Stimulated activated CD4-positive, alpha-beta T cell treated with anti-CD3 and anti-CD28 coated beads, Interleukin-1b, Interleukin-23, amount 100 ng/mL, for 24 hours (primary cell): ENCODE results near the gene TMEM131.
A peak's percentile ranks its signal among the peaks of the same experiment; 100 is the strongest.

Experiments
- DNase-seq, 4 experiments: peaks; one replicate each; pipeline ENCODE4 v3.0.0-alpha.2; 2020; ENCODE audit warnings: low read depth in 4 of 4, low spot score in 1 of 4

TMEM131 gene

GRCh38 chr2:97742381-97742847 lies 253.3 kb downstream of the TMEM131 start:
- no peak for DNase-seq

- DNase-seq: no peak
These were observed 254.1 kb downstream of the TMEM131 start for GRCh38 chr2:97741686-97742085.

GRCh38 chr2:97741251-97741650 lies 254.5 kb downstream of the TMEM131 start:
- no peak for DNase-seq

GRCh38 chr2:97740590-97741182 lies 255.1 kb downstream of the TMEM131 start:
- DNase-seq: peak in 1 of 4 experiments; percentile 32

- DNase-seq: no peak
These were observed 255.9 kb downstream of the TMEM131 start for GRCh38 chr2:97739893-97740245.

- no peak for DNase-seq
These were observed 256.5 kb downstream of the TMEM131 start for GRCh38 chr2:97739020-97739892.

DNA sequence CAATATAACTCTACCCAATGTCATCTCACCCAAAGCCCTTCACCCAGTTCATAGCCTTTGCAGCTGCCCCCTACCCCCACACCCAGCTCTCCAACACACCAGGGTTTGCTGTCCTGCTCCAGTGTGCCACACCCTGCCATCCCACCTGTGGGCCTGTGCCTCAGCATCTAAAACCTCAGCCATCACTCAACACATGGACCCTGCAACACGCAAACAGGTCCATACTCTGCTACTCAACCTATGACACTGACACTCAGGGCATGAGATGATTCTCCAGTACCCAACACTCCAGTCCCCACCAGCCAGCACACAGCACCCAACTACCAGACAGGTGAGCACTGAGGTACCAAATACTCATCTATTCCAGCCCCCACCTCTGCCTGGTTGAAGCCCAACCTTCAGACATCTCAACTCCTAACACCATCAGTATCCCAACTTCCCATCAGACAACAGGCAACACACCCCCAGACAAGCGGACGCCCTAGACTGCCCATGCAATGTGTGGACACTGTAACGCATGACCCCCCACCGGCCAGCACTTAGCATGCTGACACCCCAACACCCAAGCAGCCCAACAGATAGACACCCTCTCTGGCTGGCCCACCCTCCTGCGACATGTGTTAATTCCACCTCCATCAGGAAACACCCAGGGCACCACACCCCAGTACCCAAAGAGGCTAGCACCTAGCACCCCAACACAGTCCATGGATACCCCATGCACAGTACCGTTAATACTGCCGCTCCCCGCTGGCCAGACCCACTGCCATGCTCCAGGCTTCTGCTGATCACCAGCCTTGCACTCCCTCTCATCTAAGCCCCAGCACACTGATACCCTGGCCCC lies 257.3 kb downstream of the TMEM131 start:
- no peak for DNase-seq

- no peak for DNase-seq
These were observed 258.1 kb downstream of the TMEM131 start for GRCh38 chr2:97737421-97738178.

DNA sequence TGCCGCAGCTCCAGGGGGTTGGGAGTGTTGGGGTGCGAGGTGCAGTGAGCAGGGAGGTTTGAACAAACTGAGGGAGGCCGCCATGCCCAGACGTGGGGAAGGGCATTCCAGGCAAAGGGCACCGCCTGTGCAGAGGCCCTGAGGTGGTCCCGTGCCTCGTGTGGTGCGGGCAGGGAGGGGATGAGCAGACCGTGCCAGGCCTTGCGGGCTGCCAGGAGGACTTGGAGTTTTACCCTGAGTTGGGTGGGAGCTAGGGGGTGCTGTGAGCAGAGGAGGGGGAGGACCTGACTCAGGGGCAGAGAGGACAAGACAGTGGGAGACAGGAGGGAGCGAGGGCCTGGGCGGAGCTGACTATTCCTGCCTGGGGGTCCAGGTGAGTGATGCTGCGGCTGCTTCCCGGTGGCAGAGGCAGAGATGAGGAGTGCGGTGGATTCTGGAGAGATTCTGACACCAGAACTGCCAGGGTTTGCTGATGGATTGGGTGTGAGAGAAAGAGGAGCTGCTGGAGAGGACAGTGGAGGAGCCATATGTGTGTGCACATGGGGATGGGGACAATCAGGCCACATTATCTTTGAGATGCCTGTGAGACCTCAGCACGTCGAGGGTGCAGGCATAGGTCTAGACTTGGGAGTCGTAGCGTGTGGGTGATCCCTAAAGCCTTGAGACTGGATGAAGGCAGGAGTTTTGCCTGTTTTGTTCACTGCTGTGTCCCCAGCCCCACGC lies 259.0 kb downstream of the TMEM131 start:
- no peak for DNase-seq

GRCh38 chr2:97736185-97736584 lies 259.6 kb downstream of the TMEM131 start:
- DNase-seq: no peak

DNA sequence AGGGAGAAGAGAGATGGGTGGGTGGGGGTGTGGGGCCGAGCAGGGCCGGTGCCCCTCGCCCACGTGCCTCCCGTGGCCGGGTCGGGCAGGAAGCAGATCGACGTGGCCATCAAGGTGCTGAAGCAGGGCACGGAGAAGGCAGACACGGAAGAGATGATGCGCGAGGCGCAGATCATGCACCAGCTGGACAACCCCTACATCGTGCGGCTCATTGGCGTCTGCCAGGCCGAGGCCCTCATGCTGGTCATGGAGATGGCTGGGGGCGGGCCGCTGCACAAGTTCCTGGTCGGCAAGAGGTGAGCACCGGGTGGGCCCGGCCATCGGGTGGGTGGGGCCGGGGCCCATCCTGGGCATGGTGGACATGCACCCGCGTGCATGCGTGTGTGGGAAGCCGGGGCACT lies 260.6 kb downstream of the TMEM131 start:
- DNase-seq: no peak

GRCh38 chr2:97734061-97735051 lies 261.4 kb downstream of the TMEM131 start:
- DNase-seq: no peak

DNA sequence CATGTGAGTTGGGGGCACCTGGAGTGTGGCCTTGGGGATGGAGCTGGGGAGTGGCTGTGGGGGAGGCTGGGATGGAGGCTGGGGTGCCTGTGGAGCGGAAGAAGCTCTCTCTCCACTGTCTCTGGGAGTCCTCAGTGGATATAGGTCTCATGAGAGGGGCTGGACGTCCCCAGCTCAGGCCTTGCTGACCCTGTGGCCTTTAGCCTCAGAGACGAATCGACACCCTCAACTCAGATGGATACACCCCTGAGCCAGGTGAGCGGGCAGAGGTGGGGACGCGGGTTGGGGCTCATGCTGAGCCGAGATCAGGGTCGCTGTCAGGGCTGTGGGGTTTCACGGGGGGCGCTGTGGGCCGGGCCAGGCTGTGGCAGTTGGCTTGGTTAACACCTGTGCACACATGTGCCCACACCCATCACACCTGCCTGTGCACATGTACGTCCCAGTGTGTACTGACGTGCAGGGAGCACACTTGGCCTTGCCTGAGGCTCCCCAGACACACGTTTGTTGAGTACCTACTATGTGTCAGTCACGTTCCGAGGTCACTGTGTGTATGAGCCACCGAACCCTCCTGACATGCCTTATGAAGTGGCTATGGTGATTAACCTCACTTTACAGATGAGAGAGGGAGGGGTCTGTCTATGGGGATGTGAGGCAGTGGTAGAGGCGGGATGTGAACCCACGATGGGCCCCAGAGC lies 262.3 kb downstream of the TMEM131 start:
- DNase-seq: no peak

GRCh38 chr2:97732436-97733340 lies 263.1 kb downstream of the TMEM131 start:
- no peak for DNase-seq

DNA sequence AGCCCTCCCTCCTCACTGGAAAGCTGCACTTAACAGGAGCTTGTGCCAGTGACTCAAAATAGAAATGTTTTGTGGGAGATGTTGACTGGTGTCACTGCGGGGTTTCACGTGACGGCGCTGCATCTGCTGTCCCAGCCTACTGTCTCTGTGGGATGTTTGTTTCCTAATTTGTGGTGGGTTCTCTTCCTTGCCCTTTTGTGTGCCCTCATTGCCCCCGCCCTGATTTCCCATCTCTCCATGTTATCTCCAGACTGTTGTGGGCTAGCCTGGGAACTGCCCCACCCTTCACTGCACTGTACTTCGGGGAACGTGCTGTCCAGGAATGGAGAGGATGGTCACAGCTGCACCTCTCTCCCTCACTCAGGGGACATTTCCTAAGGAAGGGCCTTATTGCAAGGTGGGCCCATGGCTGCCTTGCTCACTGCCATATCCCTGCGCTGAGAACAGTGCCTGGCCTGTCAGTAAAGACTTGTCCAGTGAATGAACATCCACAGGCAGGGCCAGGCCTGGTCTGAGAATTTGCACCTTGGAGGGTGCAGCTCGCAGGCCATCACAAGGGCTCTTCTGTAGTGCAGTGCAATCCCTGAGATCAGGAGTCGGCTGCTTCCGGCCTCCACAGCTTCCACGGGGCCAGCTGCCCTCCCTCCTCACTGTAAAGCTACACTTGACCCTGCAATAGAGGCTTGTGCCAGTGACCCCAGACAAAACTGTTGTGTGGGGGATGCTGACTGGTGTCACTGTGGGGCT lies 264.3 kb downstream of the TMEM131 start:
- no peak for DNase-seq

- no peak for DNase-seq
These were observed 265.5 kb downstream of the TMEM131 start for GRCh38 chr2:97730245-97730644.
